ENCODE measurements around the gene INSL6.
"Not testable (repeated sequence)": the region's sequence is repeated elsewhere in the genome, so short reads cannot be mapped to it uniquely, and the experiment has no call there.

INSL6 gene

GRCh38 chr9:5186416-5187169 is 1.2 kb upstream of the INSL6 start:
- no peaks in the 10 kb centered on the region for H3K36me3 ChIP-seq (ENCODE audit: insufficient read depth)
- no peak overlapping the region for H2AFZ ChIP-seq (ENCODE audit: low read depth)
- no peak overlapping the region for H3K4me2 ChIP-seq
- no peak overlapping the region for H3K9ac ChIP-seq
- H3K27me3 ChIP-seq (ENCODE audit: insufficient read depth, low read depth), result no peaks in the 10 kb centered on the region
- H3K27ac ChIP-seq, result no peak overlapping the region
- no peak overlapping the region for H3K4me3 ChIP-seq (IDR thresholded peaks at IDR 0.05; ENCODE audit: insufficient read depth, low read depth, low read length)
- H3K4me1 ChIP-seq (ENCODE audit: low read depth, poor library complexity, severe bottlenecking), result no peaks in the 10 kb centered on the region
- no peaks in the 10 kb centered on the region for H3K79me2 ChIP-seq (ENCODE audit: insufficient read depth, low read depth)
- peak; percentile 71 for TF ChIP-seq CTCF (conservative IDR thresholded peaks at IDR 0.05; ENCODE audit: low read depth, low read length)
- H4K20me1 ChIP-seq (ENCODE audit: insufficient read depth), result no peaks in the 10 kb centered on the region

GRCh38 chr9:5184776-5185175 is 663 bp downstream of the INSL6 start:
- Histone ChIP-seq H3K4me2 (no peak overlapping the region), H2AFZ (ENCODE audit: low read depth) (no peak overlapping the region), H3K27ac (no peak overlapping the region), H3K4me1 (ENCODE audit: low read depth, poor library complexity, severe bottlenecking) (no peaks in the 10 kb centered on the region), H3K4me3 (IDR thresholded peaks at IDR 0.05; ENCODE audit: insufficient read depth, low read depth, low read length) (no peak overlapping the region), H3K36me3 (ENCODE audit: insufficient read depth) (no peaks in the 10 kb centered on the region), H3K27me3 (ENCODE audit: insufficient read depth, low read depth) (no peaks in the 10 kb centered on the region), H3K9ac (no peak overlapping the region), H3K79me2 (ENCODE audit: insufficient read depth, low read depth) (no peaks in the 10 kb centered on the region), H4K20me1 (ENCODE audit: insufficient read depth) (no peaks in the 10 kb centered on the region)
- TF ChIP-seq CTCF (conservative IDR thresholded peaks at IDR 0.05; ENCODE audit: low read depth, low read length), result no peak

- H3K4me2 ChIP-seq; H4K20me1 ChIP-seq (ENCODE audit: insufficient read depth); H3K27ac ChIP-seq; H3K4me1 ChIP-seq (ENCODE audit: low read depth, poor library complexity, severe bottlenecking); H3K9ac ChIP-seq; H3K36me3 ChIP-seq (ENCODE audit: insufficient read depth); H3K27me3 ChIP-seq (ENCODE audit: insufficient read depth, low read depth); H3K79me2 ChIP-seq (ENCODE audit: insufficient read depth, low read depth); H3K4me3 ChIP-seq (IDR thresholded peaks at IDR 0.05; ENCODE audit: insufficient read depth, low read depth, low read length); H2AFZ ChIP-seq (ENCODE audit: low read depth): not testable (repeated sequence)
These were observed 4.8 kb downstream of the INSL6 start for GRCh38 chr9:5180631-5181030.

GRCh38 chr9:5178126-5178805 is 7.2 kb downstream of the INSL6 start:
- no peak overlapping the region for H3K9ac ChIP-seq
- no peaks in the 10 kb centered on the region for H3K79me2 ChIP-seq (ENCODE audit: insufficient read depth, low read depth)
- no peaks in the 10 kb centered on the region for H3K36me3 ChIP-seq (ENCODE audit: insufficient read depth)
- H4K20me1 ChIP-seq (ENCODE audit: insufficient read depth), result no peaks in the 10 kb centered on the region
- no peak overlapping the region for H3K27ac ChIP-seq
- H3K27me3 ChIP-seq (ENCODE audit: insufficient read depth, low read depth), result no peaks in the 10 kb centered on the region
- no peak overlapping the region for H3K4me2 ChIP-seq
- H2AFZ ChIP-seq (ENCODE audit: low read depth), result no peak overlapping the region
- H3K4me3 ChIP-seq (IDR thresholded peaks at IDR 0.05; ENCODE audit: insufficient read depth, low read depth, low read length), result no peak overlapping the region
- no peaks in the 10 kb centered on the region for H3K4me1 ChIP-seq (ENCODE audit: low read depth, poor library complexity, severe bottlenecking)
- TF ChIP-seq CTCF (conservative IDR thresholded peaks at IDR 0.05; ENCODE audit: low read depth, low read length), result no peak

- Histone ChIP-seq H3K9ac (no peak overlapping the region), H3K4me3 (IDR thresholded peaks at IDR 0.05; ENCODE audit: insufficient read depth, low read depth, low read length) (no peak overlapping the region), H3K27me3 (ENCODE audit: insufficient read depth, low read depth) (no peaks in the 10 kb centered on the region), H3K36me3 (ENCODE audit: insufficient read depth) (no peaks in the 10 kb centered on the region), H3K79me2 (ENCODE audit: insufficient read depth, low read depth) (no peaks in the 10 kb centered on the region), H2AFZ (ENCODE audit: low read depth) (no peak overlapping the region), H3K27ac (no peak overlapping the region), H4K20me1 (ENCODE audit: insufficient read depth) (no peaks in the 10 kb centered on the region), H3K4me1 (ENCODE audit: low read depth, poor library complexity, severe bottlenecking) (no peaks in the 10 kb centered on the region), H3K4me2 (no peak overlapping the region)
- TF ChIP-seq CTCF (conservative IDR thresholded peaks at IDR 0.05; ENCODE audit: low read depth, low read length), result no peak
These were observed 39.2 kb downstream of the INSL6 start for GRCh38 chr9:5146241-5146640.
